Left forelimb (tissue), 1 donor: Measurements from ENCODE around the gene PPP1R1B.

Source experiments
- DNase-seq: peaks from one replicate; pipeline ENCODE4 v3.0.0-alpha.2; 2018; ENCODE audit warnings: low spot score

Gene PPP1R1B

DNA sequence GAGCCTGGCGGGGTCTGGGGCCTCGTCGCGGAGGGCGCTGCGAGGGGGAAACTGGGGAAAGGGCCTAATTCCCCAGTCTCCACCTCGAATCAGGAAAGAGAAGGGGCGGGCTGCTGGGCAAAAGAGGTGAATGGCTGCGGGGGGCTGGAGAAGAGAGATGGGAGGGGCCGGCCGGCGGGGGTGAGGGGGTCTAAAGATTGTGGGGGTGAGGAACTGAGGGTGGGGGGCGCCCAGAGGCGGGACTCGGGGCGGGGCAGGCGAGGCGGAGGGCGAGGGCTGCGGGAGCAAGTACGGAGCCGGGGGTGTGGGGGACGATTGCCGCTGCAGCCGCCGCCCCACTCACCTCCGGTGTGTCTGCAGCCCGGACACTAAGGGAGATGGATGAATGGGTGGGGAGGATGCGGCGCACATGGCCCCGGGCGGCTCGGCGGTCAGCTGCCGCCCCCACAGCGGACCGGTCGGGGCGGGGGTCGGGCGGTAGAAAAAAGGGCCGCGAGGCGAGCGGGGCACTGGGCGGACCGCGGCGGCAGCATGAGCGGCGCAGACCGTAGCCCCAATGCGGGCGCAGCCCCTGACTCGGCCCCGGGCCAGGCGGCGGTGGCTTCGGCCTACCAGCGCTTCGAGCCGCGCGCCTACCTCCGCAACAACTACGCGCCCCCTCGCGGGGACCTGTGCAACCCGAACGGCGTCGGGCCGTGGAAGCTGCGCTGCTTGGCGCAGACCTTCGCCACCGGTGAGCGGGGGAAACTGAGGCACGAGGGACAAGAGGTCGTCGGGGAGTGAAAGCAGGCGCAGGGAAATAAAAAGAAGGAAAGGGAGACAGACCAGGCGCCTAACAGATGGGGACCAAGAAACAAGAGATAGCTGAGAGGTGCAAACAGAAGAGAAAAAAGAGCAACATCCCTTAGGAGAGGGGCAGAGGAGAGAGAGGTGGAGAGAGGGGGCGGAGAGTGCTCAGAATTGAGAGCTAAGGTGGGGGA lies 41.5 kb downstream of the PPP1R1B start, which contains the start of gene PNMT:
PNMT (plus strand) TSS at position 509 of the 980 bp plus-strand sequence; CDS start at position 532, 23 bp downstream.
- DNase-seq, result peak; percentile 75

DNA sequence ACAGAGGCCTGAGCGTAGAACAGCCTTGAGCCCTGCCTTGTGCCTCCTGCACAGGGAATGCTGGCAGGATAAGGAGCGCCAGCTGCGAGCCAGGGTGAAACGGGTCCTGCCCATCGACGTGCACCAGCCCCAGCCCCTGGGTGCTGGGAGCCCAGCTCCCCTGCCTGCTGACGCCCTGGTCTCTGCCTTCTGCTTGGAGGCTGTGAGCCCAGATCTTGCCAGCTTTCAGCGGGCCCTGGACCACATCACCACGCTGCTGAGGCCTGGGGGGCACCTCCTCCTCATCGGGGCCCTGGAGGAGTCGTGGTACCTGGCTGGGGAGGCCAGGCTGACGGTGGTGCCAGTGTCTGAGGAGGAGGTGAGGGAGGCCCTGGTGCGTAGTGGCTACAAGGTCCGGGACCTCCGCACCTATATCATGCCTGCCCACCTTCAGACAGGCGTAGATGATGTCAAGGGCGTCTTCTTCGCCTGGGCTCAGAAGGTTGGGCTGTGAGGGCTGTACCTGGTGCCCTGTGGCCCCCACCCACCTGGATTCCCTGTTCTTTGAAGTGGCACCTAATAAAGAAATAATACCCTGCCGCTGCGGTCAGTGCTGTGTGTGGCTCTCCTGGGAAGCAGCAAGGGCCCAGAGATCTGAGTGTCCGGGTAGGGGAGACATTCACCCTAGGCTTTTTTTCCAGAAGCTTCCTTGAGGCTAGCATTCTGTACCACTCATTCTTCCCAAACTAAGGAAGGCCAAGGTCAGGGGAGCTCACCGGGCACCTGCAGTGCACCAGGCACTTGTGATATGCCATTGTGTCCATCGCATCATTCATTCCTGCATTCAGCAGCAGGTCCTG lies 43.4 kb downstream of the PPP1R1B start:
- no peak for DNase-seq

DNA sequence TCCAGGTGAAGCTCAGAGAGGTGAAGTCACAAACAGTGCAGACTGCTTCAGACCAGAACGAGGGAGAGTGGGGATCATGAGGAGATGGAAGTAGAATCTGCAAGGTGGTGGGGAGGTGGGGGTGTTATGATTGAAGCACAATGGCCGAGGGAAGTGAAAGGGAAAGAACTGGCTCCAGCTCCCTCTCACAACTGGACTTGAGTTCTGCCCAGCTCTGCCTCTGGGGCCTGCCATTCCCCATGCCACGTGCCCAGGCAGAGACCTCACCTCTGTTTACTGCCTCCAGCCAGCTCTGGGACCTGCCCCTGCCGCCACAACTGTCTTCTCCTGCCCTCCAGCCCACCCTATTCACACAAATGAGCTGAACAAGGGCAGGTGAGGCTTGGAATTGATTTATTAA lies 44.0 kb downstream of the PPP1R1B start:
- DNase-seq, result no peak

DNA sequence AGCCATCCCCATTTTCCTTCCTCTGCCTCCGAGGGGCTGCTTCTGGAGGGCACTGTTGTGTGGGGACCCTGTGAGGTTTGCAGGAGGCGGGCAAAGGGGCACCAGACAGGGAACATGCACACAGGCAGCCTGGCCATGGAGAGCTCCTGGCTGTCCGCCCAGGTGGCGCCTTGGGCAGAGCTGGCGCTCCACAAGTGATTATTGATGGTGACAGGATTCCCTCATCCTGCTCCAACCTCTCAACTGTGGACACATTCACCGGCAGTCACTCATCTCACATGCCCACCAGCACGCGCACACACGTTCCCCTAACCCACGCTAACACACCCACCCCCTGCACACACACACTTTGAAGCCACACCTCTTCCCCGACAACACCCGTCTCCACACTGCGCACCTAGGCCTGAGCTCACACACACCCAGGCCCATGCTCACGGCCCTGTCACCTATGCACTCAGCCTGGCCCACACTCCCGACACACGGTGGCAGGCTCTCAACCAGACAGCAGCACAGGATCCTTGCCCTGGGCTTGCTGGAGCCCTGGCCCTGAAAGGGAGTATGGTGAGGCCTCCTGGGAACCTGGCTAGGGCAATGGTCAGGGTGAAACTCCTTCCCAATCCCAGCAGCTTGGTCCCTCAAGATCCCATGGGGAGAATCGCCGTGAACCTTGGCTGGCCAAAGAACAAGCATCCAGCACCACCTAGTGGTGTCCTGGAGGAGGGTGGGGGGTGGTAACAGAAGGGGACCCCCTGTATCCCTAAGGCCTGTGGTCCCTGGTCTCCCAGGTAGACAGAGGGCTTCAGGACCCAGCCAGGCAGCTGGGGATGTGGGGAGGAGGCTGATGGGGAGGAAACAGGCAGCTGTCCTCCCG lies 45.1 kb downstream of the PPP1R1B start:
- no peak for DNase-seq

DNA sequence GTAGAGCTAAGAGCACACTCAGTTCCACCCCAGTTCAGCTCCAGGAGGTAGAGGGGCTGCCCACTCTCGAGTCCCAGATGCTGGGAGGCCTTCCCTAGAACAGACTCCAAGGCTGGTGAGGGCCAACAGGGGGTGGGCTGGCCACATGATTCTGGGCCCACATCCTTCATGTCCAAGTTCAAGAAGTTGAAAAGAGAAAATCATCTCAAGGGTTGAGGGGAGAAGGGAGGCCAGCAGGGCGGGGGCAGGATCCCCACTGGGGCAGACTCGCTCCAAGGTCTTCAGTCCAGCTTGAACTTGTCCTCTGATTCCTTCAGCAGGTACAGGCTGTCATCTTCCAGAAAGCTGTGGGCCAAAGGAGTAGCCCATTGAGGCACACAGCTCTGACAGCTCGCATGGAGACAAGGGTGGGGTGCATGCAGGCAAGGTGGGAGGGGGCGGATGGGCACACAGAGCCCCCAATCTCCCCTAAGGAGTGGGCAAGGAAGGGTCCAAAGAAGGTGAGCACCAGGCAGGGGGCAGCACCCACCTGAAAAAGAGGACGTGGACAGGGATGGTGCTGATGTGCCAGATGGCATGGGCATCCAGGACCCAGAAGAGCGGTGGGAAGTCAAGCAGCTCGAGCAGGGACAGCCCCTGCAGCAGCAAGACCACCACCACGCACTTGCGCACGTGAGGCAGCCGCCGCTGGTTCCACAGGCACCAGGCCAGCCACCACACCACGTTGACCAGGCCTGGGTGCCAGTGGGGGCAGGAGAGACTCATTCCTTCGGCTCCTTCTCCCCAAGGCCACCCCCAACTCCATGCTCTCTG lies 46.0 kb downstream of the PPP1R1B start:
- no peak for DNase-seq

DNA sequence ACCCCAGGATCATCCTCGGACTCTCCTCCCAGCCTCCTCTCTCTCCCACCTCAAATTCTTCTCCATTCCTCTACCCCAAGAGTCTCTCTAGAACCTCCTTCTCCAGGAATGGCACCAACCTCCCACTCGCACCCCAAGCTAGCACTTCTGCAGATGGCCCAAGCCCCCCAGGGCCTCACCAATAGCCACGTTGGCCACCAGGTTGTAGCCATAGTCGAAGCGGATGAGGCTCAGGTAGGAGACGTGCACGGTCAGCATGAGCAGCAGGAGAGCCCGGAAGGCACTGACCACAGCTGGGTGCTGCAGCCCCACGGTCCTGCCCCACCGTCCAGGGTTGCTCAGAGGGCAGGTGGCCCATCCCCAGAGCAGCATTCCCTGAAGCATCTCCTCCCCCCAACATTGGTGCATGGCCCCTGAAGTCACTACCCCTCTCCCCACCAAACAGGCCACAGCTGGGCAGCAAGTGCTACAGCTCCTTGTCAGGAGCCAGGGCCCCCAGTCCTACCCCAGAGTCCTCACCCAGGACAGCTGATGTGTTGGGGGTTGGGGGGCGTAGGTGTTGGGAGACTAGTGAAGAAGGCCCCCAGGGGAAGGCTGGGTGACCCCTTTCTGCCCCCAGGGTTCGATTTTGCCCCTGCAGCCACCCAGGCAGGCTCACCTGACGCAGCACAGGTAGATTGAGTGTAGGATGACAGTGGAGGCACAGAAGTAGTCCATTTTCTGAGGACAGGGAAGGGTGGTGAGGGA lies 46.8 kb downstream of the PPP1R1B start:
- no peak for DNase-seq

DNA sequence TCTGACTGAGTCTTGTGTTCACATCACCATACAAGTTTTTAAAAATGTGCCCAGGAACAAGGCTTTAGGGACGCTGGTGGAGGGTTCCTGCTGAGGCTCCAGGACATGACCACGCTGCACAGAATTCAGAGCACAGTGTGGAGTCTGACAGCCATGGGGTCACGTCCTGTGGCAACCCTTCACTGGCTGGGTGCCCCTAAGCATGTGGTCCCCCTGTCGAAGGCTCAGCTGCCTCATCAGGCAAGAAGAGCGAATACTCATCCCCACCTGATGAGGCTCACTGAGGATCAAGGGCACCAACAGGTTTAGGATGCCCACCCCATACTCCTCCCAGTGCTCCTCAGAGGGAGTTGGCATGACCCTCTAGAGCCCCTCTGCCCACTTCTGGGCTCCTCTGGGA lies 47.4 kb downstream of the PPP1R1B start:
- DNase-seq, result no peak

DNA sequence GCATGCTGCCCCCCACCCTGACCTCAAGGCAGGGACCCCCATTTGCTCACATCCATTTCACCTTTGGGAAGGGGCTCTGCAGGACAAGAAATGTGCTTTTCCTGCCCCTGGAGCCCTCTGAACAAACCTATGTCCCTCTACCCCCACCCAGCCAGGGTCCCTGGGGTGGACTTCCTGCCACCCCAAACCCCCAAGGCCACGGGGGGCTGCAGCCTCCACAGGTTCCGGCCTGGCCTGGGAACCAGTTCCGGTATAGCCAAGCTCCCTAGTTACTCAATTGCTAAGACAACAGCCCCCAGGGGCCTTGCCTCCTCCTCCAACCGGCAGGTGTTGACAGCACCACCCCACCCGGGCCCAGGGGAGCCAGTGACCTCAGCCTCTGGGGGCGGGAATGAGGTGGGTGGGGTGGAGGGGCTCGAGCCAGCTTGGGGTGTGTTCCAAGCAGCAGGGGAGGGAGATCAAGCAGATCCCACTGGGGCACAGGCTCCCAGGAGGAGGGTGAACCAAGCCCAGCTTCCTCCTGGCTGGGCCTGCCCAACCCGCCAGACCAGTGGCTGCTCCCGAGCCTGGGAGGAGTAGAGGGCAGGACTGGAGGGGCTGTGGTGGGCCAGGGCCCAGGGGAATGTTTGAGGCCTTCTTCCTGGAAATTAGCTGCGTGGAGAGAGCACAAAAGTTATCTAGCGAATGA lies 48.1 kb downstream of the PPP1R1B start:
- DNase-seq, result no peak

DNA sequence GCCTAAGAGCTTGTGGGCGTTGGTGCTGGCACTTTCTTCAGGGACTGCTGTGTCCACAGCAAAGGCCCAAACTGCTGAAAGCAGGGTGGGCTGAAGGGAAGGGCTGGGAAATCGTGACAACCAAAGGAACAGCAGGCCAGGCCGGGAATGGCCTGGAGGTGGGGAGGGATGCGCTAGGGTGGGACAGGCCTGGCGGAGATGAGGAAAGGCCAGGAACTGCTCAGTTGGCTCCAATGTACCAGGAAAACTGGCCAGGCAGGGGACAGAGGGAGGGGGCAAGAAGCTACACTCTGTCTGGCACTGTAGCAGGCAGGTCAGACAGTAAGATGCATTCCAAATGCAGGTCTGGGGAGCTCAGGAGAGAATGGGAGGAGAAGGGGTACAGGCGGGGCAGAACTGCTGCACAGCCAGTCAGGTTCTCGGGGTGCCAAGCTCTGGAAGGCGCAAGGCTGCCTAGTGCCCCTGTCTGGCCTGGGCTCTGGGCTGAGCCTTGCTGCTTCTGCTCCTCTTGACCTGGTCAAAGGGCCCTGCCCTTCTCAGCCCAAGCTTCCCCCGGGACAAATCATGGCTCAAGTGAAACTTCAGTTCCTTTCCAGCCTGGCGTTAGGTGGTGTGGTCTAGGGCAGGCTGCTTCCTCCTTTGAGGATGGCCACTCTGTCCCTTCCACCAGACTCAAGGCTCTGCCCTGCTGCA lies 48.8 kb downstream of the PPP1R1B start:
- DNase-seq, result no peak

DNA sequence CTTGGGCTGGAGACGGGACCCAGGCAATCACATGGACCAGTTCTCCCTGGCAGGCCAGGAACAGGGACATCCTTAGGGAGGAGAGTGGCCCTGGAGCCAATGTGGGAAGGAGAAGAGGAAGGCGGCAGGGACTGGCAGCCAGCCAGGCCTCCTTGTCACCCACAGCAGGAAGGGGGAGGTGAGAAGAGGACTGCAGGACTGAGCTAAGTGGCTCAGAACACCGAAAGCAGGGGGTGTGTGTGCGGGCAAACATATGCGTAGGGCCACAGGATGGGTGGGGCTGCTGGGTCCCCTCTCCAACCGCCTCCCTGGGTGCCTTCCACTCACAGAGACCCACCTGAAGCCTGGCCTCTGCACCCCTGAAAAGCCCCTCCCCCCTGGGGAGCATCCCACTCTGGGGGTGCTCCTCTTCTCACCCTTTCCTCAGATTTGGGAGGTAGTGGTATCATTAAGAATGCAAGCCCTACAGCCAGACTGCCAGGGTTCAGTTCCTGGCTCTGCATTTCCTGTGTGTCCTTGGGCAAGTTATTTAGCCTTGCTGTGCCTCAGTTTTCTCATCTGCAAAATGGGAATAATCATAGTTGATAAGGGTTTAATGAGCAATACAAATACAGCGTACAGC lies 49.6 kb downstream of the PPP1R1B start:
- no peak for DNase-seq

DNA sequence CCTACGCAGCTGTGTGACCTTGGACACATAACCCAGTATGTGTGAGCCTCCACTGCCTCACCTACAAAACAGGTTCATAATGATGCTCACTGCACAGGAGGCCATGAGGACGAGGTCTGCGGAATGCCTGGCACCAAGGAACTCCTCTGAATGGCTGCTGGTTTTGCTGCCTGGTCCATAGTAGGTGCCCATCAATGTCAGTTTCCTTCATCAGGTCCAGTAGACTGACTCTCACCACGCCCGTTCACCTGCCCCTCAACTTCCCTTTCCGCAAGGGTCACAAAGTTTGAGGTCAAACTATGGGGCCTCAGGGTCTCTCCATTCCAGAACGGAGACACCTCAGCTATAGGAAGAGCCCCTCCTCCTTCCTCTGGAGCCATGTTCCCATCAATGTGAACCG lies 50.3 kb downstream of the PPP1R1B start:
- no peak for DNase-seq

DNA sequence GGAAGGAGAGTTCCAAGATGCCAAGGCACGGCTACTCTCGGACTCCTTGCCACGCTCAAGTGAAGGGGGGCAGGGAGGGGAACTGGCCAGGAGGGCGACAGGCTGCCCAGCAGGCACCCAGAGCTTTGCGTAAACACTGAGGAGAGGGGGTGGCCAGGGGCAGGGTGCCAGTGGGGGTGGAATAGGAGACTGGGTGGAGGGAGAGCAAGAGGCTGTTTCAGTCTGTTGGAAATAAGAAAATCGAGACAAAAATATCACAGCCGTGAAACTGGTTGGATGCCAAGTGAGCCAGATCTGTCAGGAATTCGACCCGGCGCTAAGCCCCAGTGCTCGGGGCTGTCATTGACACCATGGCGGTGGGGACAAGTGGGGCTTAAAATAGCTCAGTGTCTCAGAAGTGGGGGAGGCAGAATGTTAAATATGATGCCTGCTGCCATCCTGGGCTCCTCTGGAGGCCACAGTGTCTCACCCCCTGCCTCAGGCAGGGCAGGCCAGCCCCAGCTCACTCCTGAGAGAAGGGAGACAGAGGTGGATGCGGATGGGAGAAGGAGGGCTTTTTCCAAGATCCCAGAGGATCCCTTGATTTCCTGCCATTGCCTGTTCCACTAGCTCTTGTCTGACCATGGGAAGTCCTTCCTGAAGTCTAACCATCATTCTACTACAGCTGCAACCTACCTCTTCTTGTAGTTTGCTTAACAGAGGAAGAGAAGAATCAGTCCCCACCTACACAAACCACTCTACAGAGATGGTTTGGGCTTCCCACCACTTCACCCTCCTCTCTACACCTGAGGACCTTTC lies 51.0 kb downstream of the PPP1R1B start:
- DNase-seq, result no peak

DNA sequence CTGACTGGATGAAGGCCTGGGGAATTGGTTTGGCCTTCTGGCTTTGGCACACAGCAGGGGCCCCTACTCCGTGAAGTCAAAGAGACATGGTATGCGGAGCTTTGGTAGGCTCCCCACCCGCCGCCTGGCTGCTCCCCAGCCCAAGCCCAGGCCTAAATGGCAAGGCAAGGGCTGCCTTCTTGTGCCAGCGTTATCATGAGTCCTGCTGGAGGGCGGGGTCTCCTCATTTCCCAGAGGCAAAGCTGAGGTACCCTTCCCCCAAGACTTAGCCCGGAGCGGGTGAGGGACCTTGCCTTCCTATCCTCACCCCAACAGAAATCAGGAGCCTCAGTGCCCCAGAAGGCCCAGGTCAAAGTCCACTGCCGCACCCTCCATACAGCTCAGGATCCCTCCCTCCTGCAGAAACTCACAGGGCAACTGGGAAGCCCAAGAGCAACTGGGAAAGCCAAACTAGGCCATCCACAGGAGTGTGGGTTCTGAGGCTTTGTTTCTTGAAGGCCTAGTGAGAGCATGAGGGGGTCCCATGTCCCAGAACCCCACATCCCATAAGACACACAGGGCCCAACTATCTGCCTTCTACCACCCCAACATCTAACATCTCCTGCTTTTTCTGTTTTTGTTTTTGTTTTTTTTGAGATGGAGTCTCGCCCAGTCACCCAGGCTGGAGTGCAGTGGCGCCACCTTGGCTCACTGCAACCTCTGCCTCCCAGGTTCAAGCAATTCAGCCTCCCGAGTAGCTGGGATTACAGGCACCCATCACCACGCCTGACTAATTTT lies 51.8 kb downstream of the PPP1R1B start:
- no peak for DNase-seq

DNA sequence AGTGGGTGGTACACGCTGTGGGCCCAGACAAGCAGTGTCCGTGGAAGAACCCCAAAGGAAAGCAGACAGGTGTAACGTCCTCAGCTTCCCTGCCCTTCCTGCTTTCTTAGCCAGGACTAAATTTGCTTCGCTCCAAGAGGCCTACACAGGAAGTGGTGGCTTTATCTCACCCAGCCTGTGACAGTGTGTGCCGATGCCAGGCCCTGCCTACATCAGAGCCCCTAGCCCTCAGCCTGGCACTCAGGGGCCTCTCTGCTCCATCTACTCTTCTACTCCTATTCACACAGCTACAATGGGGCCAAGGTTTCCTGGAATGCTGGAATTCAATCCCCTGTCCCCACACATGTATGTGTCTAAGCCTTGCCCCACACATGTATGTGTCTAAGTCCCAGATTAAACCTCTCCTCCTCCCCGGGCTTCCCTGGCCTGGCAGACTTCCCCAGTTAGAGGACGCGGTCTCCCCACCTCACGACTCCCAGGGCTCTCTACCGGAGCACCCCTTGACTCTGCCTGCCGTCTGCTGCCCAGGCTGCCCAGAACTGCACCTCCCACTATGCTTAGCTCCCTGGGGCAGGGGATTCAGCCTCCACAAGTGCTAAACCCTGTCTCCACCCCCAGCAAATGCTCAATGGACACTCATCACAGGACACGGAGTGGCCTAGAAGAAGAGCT lies 52.9 kb downstream of the PPP1R1B start:
- DNase-seq, result no peak

DNA sequence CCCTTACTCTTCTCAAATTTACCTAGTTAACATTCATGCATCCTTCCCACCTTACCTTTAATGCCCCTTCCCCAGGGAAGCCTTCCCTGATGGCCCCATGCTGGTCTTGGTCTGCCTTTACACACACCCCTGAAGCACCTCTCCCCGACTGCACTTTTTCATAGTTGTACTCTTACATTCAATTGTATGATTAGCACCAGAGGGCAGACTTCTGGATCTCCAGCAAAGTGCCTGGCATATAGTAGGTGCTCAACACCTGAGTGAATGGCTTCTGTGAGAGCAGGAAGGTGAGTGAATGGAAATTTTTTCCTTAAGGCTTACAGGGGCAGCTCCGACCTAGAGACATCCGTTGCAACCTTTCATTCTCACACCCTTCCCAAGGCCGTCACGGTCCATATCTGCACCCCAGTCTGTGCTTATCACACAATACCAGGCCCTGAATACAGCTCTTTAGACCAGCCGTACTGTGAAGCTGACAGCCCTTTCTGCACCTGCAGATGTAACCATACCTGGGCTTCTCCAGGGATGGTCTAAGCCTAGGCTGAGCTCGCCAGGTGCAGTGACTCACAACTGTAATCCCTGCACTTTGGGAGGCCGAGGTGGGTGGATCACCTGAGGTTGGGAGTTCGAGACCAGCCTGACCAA lies 56.7 kb downstream of the PPP1R1B start:
- DNase-seq, result no peak
